ENCODE data around the gene SLC35A4. TPM values are rescaled to one million over a fixed set of nuclear protein-coding genes. Genes with fewer than 3 reads are reported as not detected.

The SLC35A4 gene
- total RNA-seq, 1 donor from 2014 or later, result 76.4 TPM

DNA sequence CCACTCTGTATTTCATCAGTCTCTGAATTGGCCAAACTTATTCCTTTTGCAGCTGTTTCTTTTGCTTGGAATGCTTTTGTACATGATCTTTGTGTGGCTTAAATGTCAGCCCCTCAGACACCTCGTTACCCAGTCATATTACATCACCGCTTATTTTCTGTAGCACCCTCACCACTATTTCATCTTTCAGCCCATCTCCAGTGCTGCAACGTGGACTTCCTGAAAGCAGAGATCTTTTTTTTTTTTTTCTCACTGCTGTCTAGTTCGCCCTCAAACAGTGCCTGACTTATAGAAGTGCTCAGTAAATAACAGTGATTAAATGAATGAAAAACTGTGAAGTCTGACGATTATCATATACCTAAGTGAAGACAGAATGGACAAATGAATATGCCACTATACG is 8.2 kb upstream of the SLC35A4 start:
- no peak for ATAC-seq
- no peak for DNase-seq (ENCODE audit: missing footprints)
- intact Hi-C loops (cut with DNase I), result no loop called here

DNA sequence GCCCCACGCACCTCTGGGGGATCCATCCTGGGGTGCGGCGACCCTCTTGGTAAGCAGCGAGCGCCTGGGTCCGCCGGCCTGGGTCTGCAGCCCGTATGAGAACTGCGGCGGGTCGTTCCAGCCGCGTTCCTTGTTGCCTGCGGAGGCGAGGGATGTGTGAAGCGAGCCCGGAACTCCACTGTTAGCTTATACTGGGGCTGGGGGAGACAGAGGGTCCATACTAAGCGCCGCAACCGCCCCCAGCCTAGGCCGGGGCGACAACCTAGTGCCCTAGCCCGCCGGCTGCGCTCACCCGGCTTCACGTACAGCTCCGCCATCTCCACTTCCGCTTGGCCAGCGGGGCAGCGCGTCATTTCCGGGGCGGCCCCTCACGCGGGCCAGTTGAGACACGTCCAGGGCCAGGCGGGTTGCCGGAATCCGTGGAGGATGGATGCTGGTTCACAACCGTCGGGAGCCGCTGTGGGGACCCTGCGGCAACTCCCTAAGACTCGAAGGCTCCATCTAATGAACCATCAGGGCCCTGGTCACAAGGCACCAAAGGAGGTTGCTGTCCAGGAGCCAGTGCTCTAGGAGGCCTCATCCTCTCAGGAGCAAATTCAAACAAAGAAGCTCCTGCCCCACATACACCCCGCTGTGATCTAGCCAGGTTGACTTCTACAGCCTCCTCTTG is 7.4 kb upstream of the SLC35A4 start, which contains the start of gene SRA1:
Gene SRA1, minus strand, starts transcription at position 338 of the 670 bp plus-strand sequence. Its CDS starts 21 bp downstream, at position 317.
- peak; percentile 93 for ATAC-seq
- intact Hi-C loops (cut with DNase I), result no loop called here

DNA sequence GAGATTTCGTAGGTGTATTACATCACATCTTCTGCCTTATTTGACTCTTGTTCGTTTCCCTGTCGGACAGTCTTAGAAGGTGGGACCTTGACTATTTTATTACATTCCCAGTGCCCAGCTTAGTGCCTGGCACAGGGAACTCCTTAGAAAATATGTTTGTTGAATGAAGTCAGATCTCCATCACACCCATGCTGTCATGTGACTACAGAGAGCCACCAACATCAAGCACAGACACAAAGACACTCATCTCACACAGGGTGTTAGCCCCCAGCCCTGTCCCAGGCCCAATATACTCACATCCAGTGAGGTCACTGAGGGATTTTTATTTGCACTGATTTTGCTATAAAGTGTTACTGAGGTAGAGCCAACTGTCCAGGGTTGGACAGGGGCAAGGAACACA is 6.7 kb upstream of the SLC35A4 start:
- intact Hi-C loops (cut with DNase I), result no loop called here
- no peak for DNase-seq (ENCODE audit: missing footprints)

More for the DNA sequence above, 7.4 kb upstream of the SLC35A4 start, which contains the start of gene SRA1:
- peak; percentile 98 for DNase-seq (ENCODE audit: missing footprints)

DNA sequence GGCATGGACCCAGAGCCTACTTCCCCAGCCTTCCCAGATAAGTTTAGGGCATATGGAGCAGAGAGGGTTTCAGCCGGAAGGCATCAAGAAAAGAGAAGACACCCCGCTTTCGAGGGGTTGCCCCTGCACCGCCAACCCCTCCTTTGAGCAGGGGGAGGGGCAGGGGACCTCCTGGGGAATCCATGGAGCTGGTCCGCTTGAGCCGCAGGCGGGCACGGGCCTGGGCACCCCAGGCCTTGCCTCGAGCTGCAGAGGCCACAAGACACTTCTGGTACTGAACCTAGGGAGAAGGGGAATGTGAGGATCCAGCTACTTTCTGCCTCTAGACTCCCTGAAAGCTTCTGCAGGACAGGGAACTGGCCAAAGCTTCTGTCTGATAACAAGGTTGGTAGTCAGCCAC is 6.1 kb upstream of the SLC35A4 start:
- intact Hi-C loops (cut with DNase I), result no loop called here
- DNase-seq (ENCODE audit: missing footprints), result no peak
- ATAC-seq, result no peak

More for the DNA sequence above, 6.7 kb upstream of the SLC35A4 start:
- ATAC-seq, result no peak

DNA sequence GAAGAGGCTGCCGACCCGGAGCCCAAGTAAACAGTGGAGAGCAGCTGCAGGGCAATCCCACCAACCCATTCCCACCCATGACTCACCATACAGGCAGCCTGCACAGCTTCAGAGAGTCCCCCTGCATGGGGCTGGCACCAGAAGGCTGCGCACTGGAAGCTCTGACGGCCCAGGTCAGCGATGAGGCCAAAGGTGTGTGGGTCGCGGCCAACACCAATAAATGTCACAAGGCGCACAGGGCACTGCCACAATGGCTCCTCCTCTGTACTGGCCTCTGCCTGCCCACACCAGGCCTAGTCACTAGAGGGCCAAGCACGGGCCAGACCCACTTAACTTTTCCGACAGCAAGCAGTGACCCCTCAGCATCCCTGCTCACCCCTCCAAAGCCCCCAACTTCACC is 4.4 kb upstream of the SLC35A4 start:
- intact Hi-C loops (cut with DNase I), result no loop called here
- ATAC-seq (no peak), DNase-seq (ENCODE audit: missing footprints) (no peak)

DNA sequence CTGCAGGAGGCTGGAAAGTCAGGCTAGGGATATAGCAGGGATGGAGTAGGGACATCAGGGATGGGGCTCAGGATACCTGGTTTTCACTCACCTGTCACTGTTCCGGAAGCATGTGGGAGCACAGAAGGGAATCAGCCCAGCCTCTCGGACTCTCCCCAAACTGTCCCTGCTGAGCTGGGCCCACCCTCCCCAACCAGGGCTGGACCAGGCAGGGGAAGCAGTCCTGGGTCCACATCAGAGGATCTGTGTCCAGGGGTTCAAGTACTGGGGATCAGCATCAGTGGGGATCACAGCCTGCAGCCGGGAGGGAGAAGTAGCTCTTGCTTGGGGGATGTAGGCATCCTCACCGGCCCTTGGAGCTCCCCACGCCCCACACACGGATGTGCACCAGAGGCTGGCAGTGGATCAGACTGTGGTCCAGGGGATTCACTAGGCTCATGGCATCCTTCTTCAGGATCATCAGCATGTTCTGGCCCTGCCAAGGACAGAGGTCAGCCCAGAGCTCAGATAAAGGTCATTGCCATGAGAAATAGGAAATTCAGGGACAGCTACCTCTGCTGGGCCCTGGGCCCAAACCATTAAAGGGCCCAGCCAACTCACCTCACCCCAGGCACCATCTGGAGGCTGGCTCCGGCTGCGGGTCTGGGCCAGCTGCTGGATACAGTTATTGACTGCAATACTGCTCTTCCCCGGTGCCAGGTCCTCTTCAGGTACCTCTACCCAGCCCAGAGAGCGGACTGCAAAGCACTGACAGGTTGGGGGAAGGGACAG is 2.7 kb upstream of the SLC35A4 start:
- ATAC-seq, result no peak
- intact Hi-C loops (cut with DNase I), result no loop called here
- DNase-seq (ENCODE audit: missing footprints), result no peak

DNA sequence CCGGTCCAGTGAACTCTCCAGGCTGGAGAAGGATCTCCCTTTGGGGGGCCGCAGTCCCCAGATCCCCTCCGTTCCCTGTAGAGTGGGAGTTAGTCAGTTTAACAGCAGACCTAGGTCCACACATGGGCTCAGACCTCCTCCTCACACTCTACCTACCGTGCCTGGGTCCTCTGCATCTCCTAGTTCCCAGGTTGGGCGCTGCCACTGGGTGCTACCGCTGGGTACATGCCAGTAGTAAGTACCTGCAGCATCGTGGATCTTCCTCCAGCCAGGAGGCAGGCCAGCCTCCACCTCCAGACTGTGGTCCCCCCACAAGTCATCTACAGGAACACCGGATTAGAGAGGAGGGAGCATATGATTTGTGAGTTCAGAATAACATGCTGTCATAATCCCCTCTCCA is 1.0 kb upstream of the SLC35A4 start:
- no peak for ATAC-seq
- no peak for DNase-seq (ENCODE audit: missing footprints)
- intact Hi-C loops (cut with DNase I), result no loop called here

DNA sequence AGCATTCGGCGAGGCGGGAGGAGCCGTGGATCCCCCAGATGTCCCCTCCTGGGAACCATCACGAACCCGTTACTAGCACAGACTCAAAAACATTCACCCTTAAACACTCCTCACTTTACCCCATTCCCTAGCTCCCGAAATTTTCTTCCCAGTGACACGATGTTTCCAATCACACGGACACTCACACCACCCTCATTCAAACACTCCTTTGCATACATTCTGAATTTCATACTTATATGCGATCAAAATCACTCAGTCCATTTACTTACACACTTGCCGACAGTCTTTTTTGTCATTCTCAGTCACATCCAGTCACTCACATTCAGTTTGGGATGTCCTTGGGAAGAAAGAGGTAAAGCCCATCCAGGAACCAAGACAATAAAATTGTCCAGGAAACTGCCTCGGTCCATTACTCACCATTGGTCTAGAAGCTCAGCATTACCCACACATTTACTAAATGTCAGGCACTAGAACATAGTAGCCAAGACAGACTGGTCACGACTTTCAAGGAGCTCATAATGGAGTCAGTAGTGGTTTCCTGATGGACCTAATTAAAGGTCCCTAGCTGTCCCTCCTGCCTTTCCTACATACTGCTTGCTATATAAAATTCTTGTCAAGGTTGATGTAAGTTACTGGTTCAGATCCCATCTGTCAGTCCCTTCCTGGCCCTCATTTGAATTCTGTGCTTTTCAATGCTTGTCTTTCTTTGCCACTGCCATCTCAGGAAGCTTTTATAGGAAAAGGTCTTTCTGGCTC is 574 bp downstream of the SLC35A4 start:
- intact Hi-C loops (cut with DNase I), result loop anchor here (2.0 kb wide), 1 partner anchor 164 kb away; the partner anchor contains the start of gene ANKHD1
- ATAC-seq (no peak), DNase-seq (ENCODE audit: missing footprints) (no peak)

DNA sequence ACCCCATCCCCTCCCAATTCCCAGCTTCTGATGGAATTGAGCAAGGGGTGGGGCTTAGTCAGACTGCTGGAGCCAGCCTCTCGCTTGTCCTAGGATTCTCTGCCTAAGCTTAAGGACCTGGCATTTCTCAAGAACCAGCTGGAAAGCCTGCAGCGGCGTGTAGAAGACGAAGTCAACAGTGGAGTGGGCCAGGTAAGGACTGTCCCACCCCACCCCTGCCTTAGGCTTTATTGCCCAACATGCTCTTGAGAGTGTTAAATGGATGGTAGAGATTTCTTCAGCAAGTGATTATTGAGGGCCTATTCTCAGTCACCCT is 1.1 kb downstream of the SLC35A4 start:
- intact Hi-C loops (cut with DNase I), result loop anchor here (2.0 kb wide), 1 partner anchor 165 kb away; the partner anchor contains the start of gene ANKHD1
- no peak for ATAC-seq
- no peak for DNase-seq (ENCODE audit: missing footprints)

DNA sequence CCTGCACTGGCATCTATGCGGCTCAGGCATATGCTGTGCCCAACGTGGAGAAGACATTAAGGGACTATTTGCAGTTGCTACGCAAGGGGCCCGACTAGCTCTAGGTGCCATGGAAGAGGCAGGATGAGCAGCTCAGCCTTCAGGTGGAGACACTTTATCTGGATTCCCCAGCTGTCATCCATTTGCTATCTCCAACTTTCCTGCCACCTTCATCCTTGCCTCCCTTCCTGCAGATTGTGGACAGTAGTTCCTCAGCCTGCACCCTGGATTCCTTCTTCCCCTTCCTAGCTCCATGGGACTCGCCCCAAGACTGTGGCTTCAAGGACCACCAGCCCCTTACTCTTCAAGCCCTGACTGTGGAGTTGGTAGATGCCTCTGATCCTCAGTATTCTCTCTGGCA is 2.0 kb downstream of the SLC35A4 start:
- intact Hi-C loops (cut with DNase I), result no loop called here
- no peak for ATAC-seq
- no peak for DNase-seq (ENCODE audit: missing footprints)

DNA sequence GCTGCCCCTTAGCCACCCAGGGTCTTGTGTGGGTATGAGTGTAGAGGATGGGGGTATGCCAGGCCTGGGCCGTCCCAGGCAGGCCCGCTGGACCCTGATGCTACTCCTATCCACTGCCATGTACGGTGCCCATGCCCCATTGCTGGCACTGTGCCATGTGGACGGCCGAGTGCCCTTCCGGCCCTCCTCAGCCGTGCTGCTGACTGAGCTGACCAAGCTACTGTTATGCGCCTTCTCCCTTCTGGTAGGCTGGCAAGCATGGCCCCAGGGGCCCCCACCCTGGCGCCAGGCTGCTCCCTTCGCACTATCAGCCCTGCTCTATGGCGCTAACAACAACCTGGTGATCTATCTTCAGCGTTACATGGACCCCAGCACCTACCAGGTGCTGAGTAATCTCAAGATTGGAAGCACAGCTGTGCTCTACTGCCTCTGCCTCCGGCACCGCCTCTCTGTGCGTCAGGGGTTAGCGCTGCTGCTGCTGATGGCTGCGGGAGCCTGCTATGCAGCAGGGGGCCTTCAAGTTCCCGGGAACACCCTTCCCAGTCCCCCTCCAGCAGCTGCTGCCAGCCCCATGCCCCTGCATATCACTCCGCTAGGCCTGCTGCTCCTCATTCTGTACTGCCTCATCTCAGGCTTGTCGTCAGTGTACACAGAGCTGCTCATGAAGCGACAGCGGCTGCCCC is 2.6 kb downstream of the SLC35A4 start:
- ATAC-seq (no peak), DNase-seq (ENCODE audit: missing footprints) (no peak)
- intact Hi-C loops (cut with DNase I), result no loop called here

DNA sequence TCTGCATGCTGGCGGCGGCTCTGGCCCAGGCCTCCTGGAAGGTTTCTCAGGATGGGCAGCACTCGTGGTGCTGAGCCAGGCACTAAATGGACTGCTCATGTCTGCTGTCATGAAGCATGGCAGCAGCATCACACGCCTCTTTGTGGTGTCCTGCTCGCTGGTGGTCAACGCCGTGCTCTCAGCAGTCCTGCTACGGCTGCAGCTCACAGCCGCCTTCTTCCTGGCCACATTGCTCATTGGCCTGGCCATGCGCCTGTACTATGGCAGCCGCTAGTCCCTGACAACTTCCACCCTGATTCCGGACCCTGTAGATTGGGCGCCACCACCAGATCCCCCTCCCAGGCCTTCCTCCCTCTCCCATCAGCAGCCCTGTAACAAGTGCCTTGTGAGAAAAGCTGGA is 3.2 kb downstream of the SLC35A4 start:
- DNase-seq (ENCODE audit: missing footprints), result no peak
- intact Hi-C loops (cut with DNase I), result no loop called here
- ATAC-seq, result no peak

DNA sequence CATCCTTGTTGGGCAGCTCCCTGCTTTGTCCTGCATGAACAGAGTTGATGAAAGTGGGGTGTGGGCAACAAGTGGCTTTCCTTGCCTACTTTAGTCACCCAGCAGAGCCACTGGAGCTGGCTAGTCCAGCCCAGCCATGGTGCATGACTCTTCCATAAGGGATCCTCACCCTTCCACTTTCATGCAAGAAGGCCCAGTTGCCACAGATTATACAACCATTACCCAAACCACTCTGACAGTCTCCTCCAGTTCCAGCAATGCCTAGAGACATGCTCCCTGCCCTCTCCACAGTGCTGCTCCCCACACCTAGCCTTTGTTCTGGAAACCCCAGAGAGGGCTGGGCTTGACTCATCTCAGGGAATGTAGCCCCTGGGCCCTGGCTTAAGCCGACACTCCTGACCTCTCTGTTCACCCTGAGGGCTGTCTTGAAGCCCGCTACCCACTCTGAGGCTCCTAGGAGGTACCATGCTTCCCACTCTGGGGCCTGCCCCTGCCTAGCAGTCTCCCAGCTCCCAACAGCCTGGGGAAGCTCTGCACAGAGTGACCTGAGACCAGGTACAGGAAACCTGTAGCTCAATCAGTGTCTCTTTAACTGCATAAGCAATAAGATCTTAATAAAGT is 3.9 kb downstream of the SLC35A4 start:
- intact Hi-C loops (cut with DNase I), result no loop called here
- ATAC-seq (no peak), DNase-seq (ENCODE audit: missing footprints) (no peak)

DNA sequence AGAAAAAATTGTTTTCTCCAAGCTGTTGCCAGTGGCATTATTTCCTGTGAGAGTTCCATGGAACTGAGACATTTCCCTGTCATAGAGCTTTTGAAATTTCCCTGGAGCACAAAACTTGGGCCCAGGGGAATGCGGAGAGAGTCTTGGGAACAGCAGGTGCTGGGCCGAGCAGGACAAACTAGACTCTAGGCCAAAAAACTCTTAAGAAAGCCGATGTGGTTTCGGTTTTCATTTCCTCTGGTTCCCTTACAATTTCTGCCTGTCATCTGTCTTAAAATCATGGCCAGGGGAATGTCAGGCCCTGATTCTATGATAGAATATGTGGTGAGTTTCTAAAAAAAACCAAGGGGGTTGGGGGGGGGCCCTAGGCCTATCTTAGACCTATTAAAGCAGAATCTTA is 4.6 kb downstream of the SLC35A4 start:
- DNase-seq (ENCODE audit: missing footprints) (no peak), ATAC-seq (no peak)
- intact Hi-C loops (cut with DNase I), result no loop called here

DNA sequence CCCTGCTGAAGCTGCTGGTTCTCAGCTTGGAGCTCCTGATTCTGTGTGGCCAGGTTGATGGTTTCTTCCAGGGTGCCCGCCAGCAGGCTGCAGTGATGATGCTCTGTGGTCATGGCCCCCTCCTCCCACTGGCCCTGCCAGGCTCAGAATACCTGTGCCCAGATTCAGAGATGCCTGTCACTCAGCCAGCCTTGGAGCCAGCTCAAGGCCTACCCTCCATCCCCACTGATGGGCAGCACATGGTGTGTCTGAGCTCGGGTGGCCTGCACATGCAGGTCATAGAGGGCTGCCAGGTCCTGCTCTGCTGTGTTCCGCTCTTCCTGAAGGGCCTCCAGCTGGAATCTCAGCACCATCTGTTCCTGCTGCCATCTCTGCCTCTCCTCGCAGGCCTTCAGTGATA is 5.4 kb downstream of the SLC35A4 start:
- ATAC-seq, result no peak
- DNase-seq (ENCODE audit: missing footprints), result no peak

DNA sequence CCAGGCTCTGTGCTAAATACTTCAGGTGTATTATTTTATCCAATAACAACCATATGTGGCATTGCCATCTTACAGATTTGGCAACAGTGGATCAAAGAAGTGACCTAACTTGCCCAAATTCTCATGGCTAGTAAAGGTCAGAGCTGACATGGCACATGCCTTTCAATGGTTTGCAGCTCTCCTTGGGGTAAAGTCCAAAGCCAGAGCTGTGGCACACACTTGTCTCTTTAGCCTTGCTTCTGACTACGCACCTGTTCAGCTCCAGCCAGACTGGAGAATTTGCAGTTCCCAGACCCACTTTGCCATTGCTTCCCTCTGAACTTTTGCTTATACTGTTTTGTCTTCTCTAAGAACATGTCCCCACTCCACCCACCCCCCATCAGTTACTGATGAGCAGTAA is 5.9 kb downstream of the SLC35A4 start:
- DNase-seq (ENCODE audit: missing footprints), result no peak
- ATAC-seq, result no peak
- intact Hi-C loops (cut with DNase I), result no loop called here

More for the DNA sequence above, 5.4 kb downstream of the SLC35A4 start:
- intact Hi-C loops (cut with DNase I), result no loop called here

DNA sequence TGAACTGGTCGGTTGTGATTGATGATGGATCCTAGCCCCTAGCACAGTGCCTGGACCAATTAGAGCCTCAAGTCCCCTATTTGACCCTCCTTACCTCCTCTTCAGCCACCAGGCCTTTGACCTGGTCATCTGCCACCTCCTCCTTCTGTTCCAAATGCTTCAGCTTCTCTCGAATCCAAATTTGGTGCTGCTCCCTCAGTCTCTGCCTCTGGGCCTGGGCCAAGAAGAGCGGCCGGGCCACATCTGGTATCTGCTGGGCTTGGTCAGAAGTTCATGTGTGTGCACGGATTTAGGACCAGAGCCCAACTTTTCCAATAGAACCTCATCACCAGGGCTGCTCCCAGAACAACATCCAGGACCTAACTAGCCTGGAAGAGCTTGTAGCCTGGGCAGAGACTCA is 6.5 kb downstream of the SLC35A4 start:
- intact Hi-C loops (cut with DNase I), result no loop called here
- DNase-seq (ENCODE audit: missing footprints), result no peak
- peak; percentile 53 for ATAC-seq

DNA sequence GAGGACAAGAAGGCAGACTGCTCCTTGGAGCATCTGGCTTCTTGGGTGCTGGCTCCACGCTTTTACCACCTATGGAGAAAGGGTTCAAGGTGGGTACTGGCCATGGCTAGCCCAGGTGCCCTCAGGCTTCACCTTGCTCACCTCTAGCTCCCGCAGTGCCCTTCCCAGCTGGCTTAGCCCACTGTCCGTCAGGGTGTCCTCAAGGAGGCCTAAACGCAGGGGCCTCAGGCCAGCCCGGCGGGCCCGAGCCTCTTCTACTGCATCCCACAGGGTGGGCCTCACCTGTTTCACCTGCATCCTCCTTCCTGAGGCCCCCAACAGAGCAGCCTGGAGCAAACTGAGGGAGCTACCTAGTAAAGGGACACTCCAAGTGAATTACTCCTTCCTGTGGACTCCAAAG is 9.1 kb downstream of the SLC35A4 start:
- intact Hi-C loops (cut with DNase I), result no loop called here
- no peak for DNase-seq (ENCODE audit: missing footprints)
- no peak for ATAC-seq

DNA sequence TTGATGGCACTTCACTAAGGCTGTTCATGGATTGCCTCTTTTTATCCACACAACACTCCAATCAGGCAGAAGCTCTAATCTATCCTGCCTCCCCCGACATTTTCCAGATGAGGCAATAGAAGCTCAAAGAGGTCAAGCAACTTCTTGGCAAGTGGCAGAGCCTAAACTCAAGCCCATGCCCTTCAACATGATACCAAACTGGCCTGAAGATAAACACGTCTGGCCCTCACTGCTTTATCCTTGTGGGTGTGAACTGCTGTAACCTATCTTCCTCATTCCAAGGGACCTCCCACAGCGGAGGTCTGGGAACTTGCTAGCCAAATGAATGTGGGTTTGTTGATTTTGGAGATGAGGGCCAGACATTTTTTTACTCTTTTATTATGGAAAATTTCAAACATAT is 9.5 kb downstream of the SLC35A4 start:
- no peak for ATAC-seq
- DNase-seq (ENCODE audit: missing footprints), result no peak
- intact Hi-C loops (cut with DNase I), result no loop called here
